NCI-H1694 (cell line): Measurements from ENCODE around the gene TNIK.

Experiments used
- DNase-seq: peaks from one replicate; lab custom pipeline; 2025; lab: John Stamatoyannopoulos, UW

The TNIK gene

GRCh38 chr3:171163101-171164066 lies 296.8 kb downstream of the TNIK start:
- DNase-seq: no peak

GRCh38 chr3:171160325-171160724 lies 299.9 kb downstream of the TNIK start:
- no peak for DNase-seq

- no peak for DNase-seq
Observed at GRCh38 chr3:171159822-171160157, 300.4 kb downstream of the TNIK start.

- no peak for DNase-seq
Observed at GRCh38 chr3:171159024-171159821, 301.0 kb downstream of the TNIK start.

- DNase-seq: no peak
Observed at GRCh38 chr3:171157980-171158379, 302.2 kb downstream of the TNIK start.

- DNase-seq: no peak
Observed at GRCh38 chr3:171157286-171157685, 302.9 kb downstream of the TNIK start.

GRCh38 chr3:171156401-171157010 lies 303.7 kb downstream of the TNIK start:
- DNase-seq: no peak

GRCh38 chr3:171155122-171155700 lies 305.0 kb downstream of the TNIK start:
- DNase-seq: no peak

GRCh38 chr3:171150945-171151344 lies 309.3 kb downstream of the TNIK start:
- no peak for DNase-seq

GRCh38 chr3:171149526-171150116 lies 310.6 kb downstream of the TNIK start:
- DNase-seq: no peak

GRCh38 chr3:171145798-171146197 lies 314.4 kb downstream of the TNIK start:
- DNase-seq: no peak

- peak; percentile 15 for DNase-seq
Observed at GRCh38 chr3:171142985-171143384, 317.2 kb downstream of the TNIK start.

GRCh38 chr3:171140246-171140645 lies 320.0 kb downstream of the TNIK start:
- DNase-seq: no peak

GRCh38 chr3:171138027-171138426 lies 322.2 kb downstream of the TNIK start:
- DNase-seq: no peak

- DNase-seq: no peak
Observed at GRCh38 chr3:171135549-171135948, 324.7 kb downstream of the TNIK start.

GRCh38 chr3:171133796-171134569 lies 326.2 kb downstream of the TNIK start:
- no peak for DNase-seq

- no peak for DNase-seq
Observed at GRCh38 chr3:171133337-171133736, 326.9 kb downstream of the TNIK start.

- DNase-seq: no peak
Observed at GRCh38 chr3:171132873-171133272, 327.3 kb downstream of the TNIK start.

GRCh38 chr3:171129827-171130226 lies 330.4 kb downstream of the TNIK start:
- no peak for DNase-seq

- no peak for DNase-seq
Observed at GRCh38 chr3:171127611-171128010, 332.6 kb downstream of the TNIK start.
